ENCODE measurements around the gene RFX3.

DNA sequence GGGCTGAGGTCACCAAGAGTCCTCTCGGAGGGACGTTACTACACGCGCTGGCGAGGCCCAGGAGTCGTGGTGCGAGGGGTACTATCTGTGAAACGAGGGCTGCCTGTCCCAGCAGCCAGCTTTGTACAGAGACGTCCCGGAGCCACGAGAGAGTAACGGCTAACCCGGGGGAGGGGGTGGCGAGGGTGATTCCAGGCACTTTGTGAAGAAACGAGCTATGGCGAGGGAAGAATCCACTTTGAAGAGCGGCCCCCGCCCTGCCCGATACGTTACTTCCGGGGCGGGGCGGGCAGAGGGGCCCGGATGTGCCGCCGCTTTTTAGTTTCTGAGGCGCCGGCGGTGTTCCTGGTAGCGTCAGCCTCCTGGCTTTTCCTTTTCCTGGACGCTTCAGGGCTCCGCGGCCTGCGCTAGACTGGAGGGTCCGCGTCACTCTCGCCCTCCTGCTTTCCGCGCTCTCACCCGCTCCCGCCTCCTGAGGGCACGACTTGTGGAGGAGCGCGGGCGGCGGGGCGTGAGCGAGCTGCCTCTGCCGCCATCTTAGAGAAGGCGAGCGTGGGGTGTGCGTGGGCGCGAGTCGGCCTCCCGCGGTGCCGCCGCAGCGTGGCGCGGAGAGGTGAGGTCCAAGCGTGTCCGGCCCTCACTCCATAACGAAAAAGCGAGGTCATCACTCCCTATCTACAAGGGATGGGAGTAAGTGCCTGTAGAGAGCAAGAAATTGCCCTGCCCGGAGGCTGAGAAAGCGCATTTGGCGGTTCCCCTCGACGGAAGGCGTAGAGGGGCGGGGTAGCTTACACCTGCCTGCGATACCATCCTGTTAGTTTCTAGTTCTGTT lies 580 bp upstream of the RFX3 start:
- TF ChIP-seq, protein P1, sequence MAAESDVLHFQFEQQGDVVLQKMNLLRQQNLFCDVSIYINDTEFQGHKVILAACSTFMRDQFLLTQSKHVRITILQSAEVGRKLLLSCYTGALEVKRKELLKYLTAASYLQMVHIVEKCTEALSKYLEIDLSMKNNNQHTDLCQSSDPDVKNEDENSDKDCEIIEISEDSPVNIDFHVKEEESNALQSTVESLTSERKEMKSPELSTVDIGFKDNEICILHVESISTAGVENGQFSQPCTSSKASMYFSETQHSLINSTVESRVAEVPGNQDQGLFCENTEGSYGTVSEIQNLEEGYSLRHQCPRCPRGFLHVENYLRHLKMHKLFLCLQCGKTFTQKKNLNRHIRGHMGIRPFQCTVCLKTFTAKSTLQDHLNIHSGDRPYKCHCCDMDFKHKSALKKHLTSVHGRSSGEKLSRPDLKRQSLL (tag by site-specific recombination; IDR thresholded peaks at IDR 0.05): no peak
- peak; percentile 16; the same call in 1 of the 2 replicates for TF ChIP-seq KLF16 (tag by site-specific recombination; IDR thresholded peaks at IDR 0.05)
